ENCODE measurements around the gene VPS33A.

DNA sequence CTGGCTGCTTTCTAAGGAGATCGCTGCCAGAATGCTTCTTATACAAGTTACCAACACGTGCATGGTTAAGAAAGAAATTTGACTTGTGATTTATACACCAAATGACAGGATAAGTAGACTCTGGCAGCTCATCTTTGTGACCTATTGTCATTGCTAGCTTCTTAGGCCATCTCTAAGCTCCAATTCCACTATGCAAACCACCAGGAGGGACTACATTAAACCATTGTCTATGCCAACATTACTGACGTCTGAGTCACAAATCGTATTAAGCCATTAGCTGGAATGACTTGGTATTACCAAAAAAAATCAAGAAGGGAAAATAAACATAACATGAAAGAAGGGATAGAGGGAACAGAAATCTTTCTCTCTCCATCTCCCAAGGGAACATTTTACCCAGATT is 15.8 kb upstream of the VPS33A start:
- TF ChIP-seq, protein P1, sequence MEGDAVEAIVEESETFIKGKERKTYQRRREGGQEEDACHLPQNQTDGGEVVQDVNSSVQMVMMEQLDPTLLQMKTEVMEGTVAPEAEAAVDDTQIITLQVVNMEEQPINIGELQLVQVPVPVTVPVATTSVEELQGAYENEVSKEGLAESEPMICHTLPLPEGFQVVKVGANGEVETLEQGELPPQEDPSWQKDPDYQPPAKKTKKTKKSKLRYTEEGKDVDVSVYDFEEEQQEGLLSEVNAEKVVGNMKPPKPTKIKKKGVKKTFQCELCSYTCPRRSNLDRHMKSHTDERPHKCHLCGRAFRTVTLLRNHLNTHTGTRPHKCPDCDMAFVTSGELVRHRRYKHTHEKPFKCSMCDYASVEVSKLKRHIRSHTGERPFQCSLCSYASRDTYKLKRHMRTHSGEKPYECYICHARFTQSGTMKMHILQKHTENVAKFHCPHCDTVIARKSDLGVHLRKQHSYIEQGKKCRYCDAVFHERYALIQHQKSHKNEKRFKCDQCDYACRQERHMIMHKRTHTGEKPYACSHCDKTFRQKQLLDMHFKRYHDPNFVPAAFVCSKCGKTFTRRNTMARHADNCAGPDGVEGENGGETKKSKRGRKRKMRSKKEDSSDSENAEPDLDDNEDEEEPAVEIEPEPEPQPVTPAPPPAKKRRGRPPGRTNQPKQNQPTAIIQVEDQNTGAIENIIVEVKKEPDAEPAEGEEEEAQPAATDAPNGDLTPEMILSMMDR (IDR thresholded peaks at IDR 0.05 in 8 of 11, conservative IDR thresholded peaks at IDR 0.05 in 3 of 11): no peak
- TF ChIP-seq POLR2A (IDR thresholded peaks at IDR 0.05): no peak
